Caco-2 (cell line): Measurements from ENCODE around the gene TPSB2. TPM values are rescaled to one million over a fixed set of nuclear protein-coding genes. Genes with fewer than 3 reads are reported as not detected.

Source experiments
- total RNA-seq: library from RNA; stranded (reverse); gene quantifications from 2 replicates; pipeline ENCODE4 v1.2.3, GENCODE V29; 2022

TPSB2 gene
- total RNA-seq, 1 experiment from 2014 or later, result not detected

Other genes starting within 250 kb of the TPSB2 start
- 0.86 and 1.2 TPM in 2 replicates for gene SOX8, start 248.4 kb downstream of the TPSB2 start, total RNA-seq
- gene SSTR5, start 157.4 kb downstream of the TPSB2 start, total RNA-seq, result 0.23 and 0.30 TPM in 2 replicates
- not detected in 2 replicates for gene C1QTNF8, start 133.9 kb downstream of the TPSB2 start, total RNA-seq
- gene CACNA1H, start 77.1 kb downstream of the TPSB2 start, total RNA-seq, result 5.1 and 6.5 TPM in 2 replicates
- not detected in 2 replicates for gene TPSG1, start 4.9 kb downstream of the TPSB2 start, total RNA-seq
- gene TPSAB1, start 10.5 kb upstream of the TPSB2 start, total RNA-seq, result not detected in 2 replicates
- gene TPSD1, start 25.9 kb upstream of the TPSB2 start, total RNA-seq, result not detected in 2 replicates
- gene UBE2I, start 79.5 kb upstream of the TPSB2 start, total RNA-seq, result 178 and 199 TPM in 2 replicates
- 4.2 and 5.0 TPM in 2 replicates for gene BAIAP3, start 103.5 kb upstream of the TPSB2 start, total RNA-seq
- gene TSR3, start 121.7 kb upstream of the TPSB2 start, total RNA-seq, result 48.3 and 48.6 TPM in 2 replicates
- 37.3 and 37.6 TPM in 2 replicates for gene GNPTG, start 121.7 kb upstream of the TPSB2 start, total RNA-seq
- gene UNKL, start 184.5 kb upstream of the TPSB2 start, total RNA-seq, result 31.2 and 37.7 TPM in 2 replicates
- gene UQCC4, start 190.6 kb upstream of the TPSB2 start, total RNA-seq, result 15.4 and 17.9 TPM in 2 replicates
- gene PERCC1, start 200.9 kb upstream of the TPSB2 start, total RNA-seq, result 2.0 and 2.1 TPM in 2 replicates
- 0.88 and 1.1 TPM in 2 replicates for gene CCDC154, start 214.4 kb upstream of the TPSB2 start, total RNA-seq
- 119 and 127 TPM in 2 replicates for gene CLCN7, start 244.8 kb upstream of the TPSB2 start, total RNA-seq